ENCODE data around the gene HOXB7.

HOXB7 gene

DNA sequence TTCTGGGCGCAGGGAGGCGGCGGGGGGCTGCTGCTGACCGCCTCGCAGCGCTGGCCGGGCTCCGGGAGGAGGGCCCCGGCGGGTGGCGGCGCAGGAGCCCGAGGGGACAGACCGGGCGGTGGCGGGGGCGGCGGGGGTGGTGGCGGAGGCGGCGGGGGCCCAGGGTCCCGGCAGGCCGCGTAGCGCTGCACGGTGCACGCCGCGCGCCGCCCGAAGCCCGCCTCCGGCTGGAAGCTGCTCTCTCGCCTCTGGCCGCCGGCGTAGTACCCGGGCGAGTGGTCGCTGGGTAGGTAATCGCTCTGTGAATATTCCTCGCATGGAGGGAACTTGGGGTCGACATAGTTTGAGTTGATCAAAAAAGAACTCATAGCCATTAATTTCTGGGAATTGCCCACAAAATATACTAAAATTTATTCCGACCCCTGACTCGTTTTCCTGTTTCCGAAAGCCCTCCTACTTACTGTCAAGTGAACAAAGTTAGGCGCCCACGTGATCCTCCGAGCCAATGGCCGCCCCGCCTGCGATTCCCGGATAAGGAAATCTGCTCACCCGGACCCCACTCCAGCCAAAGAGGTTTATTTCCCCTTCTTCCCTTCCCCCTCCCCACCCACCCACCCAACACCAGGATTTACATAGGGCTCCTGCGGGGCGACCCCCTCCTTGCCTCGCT is 32.7 kb downstream of the HOXB7 start, which contains the start of gene HOXB4:
Gene HOXB4, minus strand, starts transcription at position 405 of the 670 bp plus-strand sequence. Its CDS starts 31 bp downstream, at position 374.
- no peaks in the 10 kb centered on the region for H4K20me1 ChIP-seq (ENCODE audit: insufficient read depth, low read length)
- H3K9me3 ChIP-seq (ENCODE audit: insufficient read depth, low read length), result no peaks in the 10 kb centered on the region
- H3K4me2 ChIP-seq (ENCODE audit: low read length), result peak within 1 kb of the TSS; percentile 98
- peak within 1 kb of the TSS; percentile 92 for H3K27ac ChIP-seq (ENCODE audit: low read length)
- peaks cover 19% of the 10 kb centered on the region for H3K36me3 ChIP-seq (replicated peaks; ENCODE audit: low read depth, low read length)
- H3K4me1 ChIP-seq (ENCODE audit: low read length), result peaks cover 61% of the 10 kb centered on the region
- peaks cover 53% of the 10 kb centered on the region for H3K79me2 ChIP-seq (ENCODE audit: low read length)
- H2AFZ ChIP-seq (ENCODE audit: low read depth, low read length), result no peak within 1 kb of the TSS
- no peaks in the 10 kb centered on the region for H3K27me3 ChIP-seq (ENCODE audit: low read depth, low read length)
- TF ChIP-seq, protein P1, sequence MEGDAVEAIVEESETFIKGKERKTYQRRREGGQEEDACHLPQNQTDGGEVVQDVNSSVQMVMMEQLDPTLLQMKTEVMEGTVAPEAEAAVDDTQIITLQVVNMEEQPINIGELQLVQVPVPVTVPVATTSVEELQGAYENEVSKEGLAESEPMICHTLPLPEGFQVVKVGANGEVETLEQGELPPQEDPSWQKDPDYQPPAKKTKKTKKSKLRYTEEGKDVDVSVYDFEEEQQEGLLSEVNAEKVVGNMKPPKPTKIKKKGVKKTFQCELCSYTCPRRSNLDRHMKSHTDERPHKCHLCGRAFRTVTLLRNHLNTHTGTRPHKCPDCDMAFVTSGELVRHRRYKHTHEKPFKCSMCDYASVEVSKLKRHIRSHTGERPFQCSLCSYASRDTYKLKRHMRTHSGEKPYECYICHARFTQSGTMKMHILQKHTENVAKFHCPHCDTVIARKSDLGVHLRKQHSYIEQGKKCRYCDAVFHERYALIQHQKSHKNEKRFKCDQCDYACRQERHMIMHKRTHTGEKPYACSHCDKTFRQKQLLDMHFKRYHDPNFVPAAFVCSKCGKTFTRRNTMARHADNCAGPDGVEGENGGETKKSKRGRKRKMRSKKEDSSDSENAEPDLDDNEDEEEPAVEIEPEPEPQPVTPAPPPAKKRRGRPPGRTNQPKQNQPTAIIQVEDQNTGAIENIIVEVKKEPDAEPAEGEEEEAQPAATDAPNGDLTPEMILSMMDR (IDR thresholded peaks at IDR 0.05; ENCODE audit: low read depth, low read length), result no peak
- no peak for TF ChIP-seq EZH2phosphoT487 (IDR thresholded peaks at IDR 0.05; ENCODE audit: low read depth)
- H3K4me3 ChIP-seq (ENCODE audit: low read length), result peak within 1 kb of the TSS; percentile 90
- H3K9ac ChIP-seq (ENCODE audit: low read length), result peak within 1 kb of the TSS; percentile 99

DNA sequence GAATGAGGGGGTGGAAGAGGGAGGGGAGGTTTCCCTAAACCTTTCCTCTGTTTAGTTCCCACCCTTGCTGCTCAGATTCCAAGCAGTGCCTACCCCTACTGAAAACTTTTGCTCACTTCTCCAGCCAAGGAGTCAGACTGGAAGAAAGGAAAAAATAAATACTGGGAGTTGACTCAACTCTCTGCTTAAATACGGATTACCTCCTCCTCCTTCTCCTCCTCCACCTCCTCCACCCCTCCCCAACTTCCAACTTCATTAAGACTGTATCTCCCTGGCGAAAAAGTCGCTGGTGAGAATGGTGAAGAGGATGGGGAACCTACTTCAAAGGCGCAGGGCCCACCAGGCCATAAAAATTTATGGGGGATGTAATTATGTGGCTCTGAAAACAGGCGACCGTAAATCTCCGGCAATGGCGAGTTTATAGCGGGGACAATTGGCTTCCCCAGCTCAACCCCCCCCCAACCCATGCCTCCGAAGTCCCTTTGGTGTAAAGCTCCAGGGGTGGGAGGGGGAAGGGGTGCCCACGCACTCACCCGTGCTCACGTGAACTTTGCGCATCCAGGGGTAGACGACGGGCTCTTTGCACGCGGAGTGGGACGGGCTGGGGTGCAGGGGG is 33.4 kb downstream of the HOXB7 start:
- peak overlapping the region; percentile 86 for H3K4me2 ChIP-seq (ENCODE audit: low read length)
- peaks cover 56% of the 10 kb centered on the region for H3K4me1 ChIP-seq (ENCODE audit: low read length)
- H3K9me3 ChIP-seq (ENCODE audit: insufficient read depth, low read length), result no peaks in the 10 kb centered on the region
- peak overlapping the region; percentile 90 for H3K4me3 ChIP-seq (ENCODE audit: low read length)
- no peaks in the 10 kb centered on the region for H4K20me1 ChIP-seq (ENCODE audit: insufficient read depth, low read length)
- H3K79me2 ChIP-seq (ENCODE audit: low read length), result peaks cover 54% of the 10 kb centered on the region
- TF ChIP-seq, protein P1 (IDR thresholded peaks at IDR 0.05; ENCODE audit: low read depth, low read length), result no peak
- TF ChIP-seq EZH2phosphoT487 (IDR thresholded peaks at IDR 0.05; ENCODE audit: low read depth), result no peak
- H3K36me3 ChIP-seq (replicated peaks; ENCODE audit: low read depth, low read length), result peaks cover 23% of the 10 kb centered on the region
- H2AFZ ChIP-seq (ENCODE audit: low read depth, low read length), result no peak overlapping the region
- H3K27me3 ChIP-seq (ENCODE audit: low read depth, low read length), result no peaks in the 10 kb centered on the region
- H3K27ac ChIP-seq (ENCODE audit: low read length), result peak overlapping the region; percentile 92
- H3K9ac ChIP-seq (ENCODE audit: low read length), result peak overlapping the region; percentile 78

DNA sequence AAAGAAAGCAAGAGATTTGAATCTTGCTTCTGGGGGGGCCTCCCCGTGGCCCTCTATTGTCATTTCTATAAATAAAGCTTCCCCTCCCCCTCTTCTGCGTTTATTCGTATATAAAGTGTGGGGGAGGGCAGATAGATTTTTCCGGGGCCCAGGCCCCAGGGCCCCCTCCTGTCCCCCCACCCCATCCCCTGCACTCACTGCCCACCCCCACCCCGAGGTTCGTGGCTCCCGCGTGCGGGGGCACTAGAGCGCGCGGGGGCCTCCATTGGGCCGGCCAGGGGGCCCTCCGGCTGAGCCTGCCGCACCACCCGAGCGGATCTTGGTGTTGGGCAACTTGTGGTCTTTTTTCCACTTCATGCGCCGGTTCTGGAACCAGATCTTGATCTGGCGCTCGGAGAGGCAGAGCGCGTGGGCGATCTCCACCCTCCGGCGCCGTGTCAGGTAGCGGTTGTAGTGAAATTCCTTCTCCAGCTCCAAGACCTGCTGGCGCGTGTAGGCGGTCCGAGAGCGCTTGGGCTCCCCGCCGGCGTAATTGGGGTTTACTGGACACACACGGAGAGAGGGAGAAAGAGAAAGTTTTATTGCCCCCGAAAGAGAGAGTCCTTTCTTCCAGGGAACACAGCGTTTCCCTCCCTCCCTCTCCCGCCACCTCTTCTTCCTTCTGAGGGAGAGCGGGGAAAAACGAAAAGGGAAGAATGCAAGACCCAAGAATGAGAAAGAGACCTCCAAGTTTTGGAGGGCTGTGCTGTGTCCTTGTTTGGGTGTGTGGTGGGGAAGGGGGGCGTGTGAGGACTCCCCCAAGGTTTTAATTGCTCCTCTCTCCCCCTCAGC is 34.1 kb downstream of the HOXB7 start:
- H3K4me2 ChIP-seq (ENCODE audit: low read length), result peak overlapping the region; percentile 86
- H3K4me3 ChIP-seq (ENCODE audit: low read length), result peak overlapping the region; percentile 90

More for the DNA sequence above, 34.1 kb downstream of the HOXB7 start:
- no peaks in the 10 kb centered on the region for H3K9me3 ChIP-seq (ENCODE audit: insufficient read depth, low read length)
- H3K9ac ChIP-seq (ENCODE audit: low read length), result peak overlapping the region; percentile 78
- peaks cover 50% of the 10 kb centered on the region for H3K79me2 ChIP-seq (ENCODE audit: low read length)
- peaks cover 31% of the 10 kb centered on the region for H3K36me3 ChIP-seq (replicated peaks; ENCODE audit: low read depth, low read length)
- H3K27me3 ChIP-seq (ENCODE audit: low read depth, low read length), result no peaks in the 10 kb centered on the region
- no peak overlapping the region for H2AFZ ChIP-seq (ENCODE audit: low read depth, low read length)
- TF ChIP-seq, protein P1 (IDR thresholded peaks at IDR 0.05; ENCODE audit: low read depth, low read length), result no peak
- peak overlapping the region; percentile 92 for H3K27ac ChIP-seq (ENCODE audit: low read length)
- H3K4me1 ChIP-seq (ENCODE audit: low read length), result peaks cover 56% of the 10 kb centered on the region
- peaks cover 4% of the 10 kb centered on the region; the same call in 1 of the 2 replicates for H4K20me1 ChIP-seq (ENCODE audit: insufficient read depth, low read length)

Data from OCI-LY3 (cell line).